ENCODE results near the gene CENPX.

GRCh38 chr17:82003411-82004381 lies 19.0 kb downstream of the CENPX start:
- TF ChIP-seq SP1 (IDR thresholded peaks at IDR 0.05) (no peak), PKNOX1 (IDR thresholded peaks at IDR 0.05) (no peak), L3MBTL2 (conservative IDR thresholded peaks at IDR 0.05) (no peak), ARNT (IDR thresholded peaks at IDR 0.05) (no peak), FOXA1 (IDR thresholded peaks at IDR 0.05) (no peak), NFRKB (IDR thresholded peaks at IDR 0.05) (no peak), SUZ12 (IDR thresholded peaks at IDR 0.05) (no peak), FOXK2 (IDR thresholded peaks at IDR 0.05) (no peak), FOXM1 (IDR thresholded peaks at IDR 0.05; ENCODE audit: borderline replicate concordance) (no peak), ZNF384 (IDR thresholded peaks at IDR 0.05) (no peak), ELF4 (IDR thresholded peaks at IDR 0.05) (no peak)
